ENCODE data around the gene SERPINI1. TPM values are rescaled to one million over a fixed set of nuclear protein-coding genes. Genes with fewer than 3 reads are reported as not detected.

Gene SERPINI1
- total and polyA plus RNA-seq, 5 donors: 3.0 to 6.4 (median 3.0) TPM

GRCh38 chr3:167844528-167844927 lies 109.0 kb downstream of the SERPINI1 start:
- no peaks in the 10 kb centered on the region for H3K4me1 ChIP-seq (ENCODE audit: control insufficient read depth, insufficient read depth, low read length)
- no peak overlapping the region for H3K4me3 ChIP-seq (ENCODE audit: low read length)
- ATAC-seq (no peak), DNase-seq (no peak)
- intact Hi-C loops (cut with DNase I): no loop called here
- no peaks in the 10 kb centered on the region for H3K27me3 ChIP-seq (ENCODE audit: control insufficient read depth, insufficient read depth)
- no peaks in the 10 kb centered on the region for H3K9me3 ChIP-seq (ENCODE audit: control insufficient read depth, low read length)
- H3K27ac ChIP-seq (ENCODE audit: low read length): no peak overlapping the region

- WGBS: 54% methylated on average over 1 of the region's 1 CpG
- no peak for ATAC-seq
- intact Hi-C loops (cut with DNase I): no loop called here
Observed at GRCh38 chr3:167851171-167851570, 115.7 kb downstream of the SERPINI1 start.

GRCh38 chr3:167851749-167852148 lies 116.2 kb downstream of the SERPINI1 start:
- no peak for ATAC-seq
- no peak for DNase-seq
- 95% methylated on average over 3 of the region's 3 CpGs for WGBS
- Histone ChIP-seq H3K9me3 (ENCODE audit: control insufficient read depth, low read length) (no peaks in the 10 kb centered on the region), H3K4me3 (ENCODE audit: low read length) (no peak overlapping the region), H3K27me3 (ENCODE audit: control insufficient read depth, insufficient read depth) (no peaks in the 10 kb centered on the region), H3K4me1 (ENCODE audit: control insufficient read depth, insufficient read depth, low read length) (no peaks in the 10 kb centered on the region), H3K27ac (ENCODE audit: low read length) (no peak overlapping the region)
- intact Hi-C loops (cut with DNase I): no loop called here

More at GRCh38 chr3:167851171-167851570, 115.7 kb downstream of the SERPINI1 start:
- Histone ChIP-seq H3K4me3 (ENCODE audit: low read length) (no peak overlapping the region), H3K9me3 (ENCODE audit: control insufficient read depth, low read length) (no peaks in the 10 kb centered on the region), H3K27me3 (ENCODE audit: control insufficient read depth, insufficient read depth) (no peaks in the 10 kb centered on the region), H3K4me1 (ENCODE audit: control insufficient read depth, insufficient read depth, low read length) (no peaks in the 10 kb centered on the region), H3K27ac (ENCODE audit: low read length) (no peak overlapping the region)
- no peak for DNase-seq

GRCh38 chr3:167852216-167852615 lies 116.7 kb downstream of the SERPINI1 start:
- H3K4me1 ChIP-seq (ENCODE audit: control insufficient read depth, insufficient read depth, low read length): no peaks in the 10 kb centered on the region
- no peak for ATAC-seq
- no peak overlapping the region for H3K27ac ChIP-seq (ENCODE audit: low read length)
- no peak for DNase-seq
- 59% methylated on average over 2 of the region's 2 CpGs for WGBS
- no peak overlapping the region for H3K4me3 ChIP-seq (ENCODE audit: low read length)
- H3K27me3 ChIP-seq (ENCODE audit: control insufficient read depth, insufficient read depth): no peaks in the 10 kb centered on the region
- intact Hi-C loops (cut with DNase I): no loop called here
- no peaks in the 10 kb centered on the region for H3K9me3 ChIP-seq (ENCODE audit: control insufficient read depth, low read length)

- no peak for ATAC-seq
Observed at GRCh38 chr3:167854063-167854462, 118.5 kb downstream of the SERPINI1 start.

GRCh38 chr3:167854846-167855245 lies 119.3 kb downstream of the SERPINI1 start:
- Histone ChIP-seq H3K27ac (ENCODE audit: low read length) (no peak overlapping the region), H3K27me3 (ENCODE audit: control insufficient read depth, insufficient read depth) (no peaks in the 10 kb centered on the region), H3K4me1 (ENCODE audit: control insufficient read depth, insufficient read depth, low read length) (no peaks in the 10 kb centered on the region), H3K4me3 (ENCODE audit: low read length) (no peak overlapping the region), H3K9me3 (ENCODE audit: control insufficient read depth, low read length) (no peaks in the 10 kb centered on the region)
- DNase-seq (no peak), ATAC-seq (no peak)
- intact Hi-C loops (cut with DNase I): no loop called here

More at GRCh38 chr3:167854063-167854462, 118.5 kb downstream of the SERPINI1 start:
- intact Hi-C loops (cut with DNase I): no loop called here
- Histone ChIP-seq H3K27me3 (ENCODE audit: control insufficient read depth, insufficient read depth) (no peaks in the 10 kb centered on the region), H3K27ac (ENCODE audit: low read length) (no peak overlapping the region), H3K4me3 (ENCODE audit: low read length) (no peak overlapping the region), H3K9me3 (ENCODE audit: control insufficient read depth, low read length) (no peaks in the 10 kb centered on the region), H3K4me1 (ENCODE audit: control insufficient read depth, insufficient read depth, low read length) (no peaks in the 10 kb centered on the region)
- 50% methylated on average over 1 of the region's 1 CpG for WGBS
- DNase-seq: no peak

- intact Hi-C loops (cut with DNase I): no loop called here
- 50% methylated on average over 1 of the region's 1 CpG for WGBS
- ATAC-seq (no peak), DNase-seq (no peak)
- Histone ChIP-seq H3K27me3 (ENCODE audit: control insufficient read depth, insufficient read depth) (no peaks in the 10 kb centered on the region), H3K4me3 (ENCODE audit: low read length) (no peak overlapping the region), H3K9me3 (ENCODE audit: control insufficient read depth, low read length) (no peaks in the 10 kb centered on the region), H3K27ac (ENCODE audit: low read length) (no peak overlapping the region), H3K4me1 (ENCODE audit: control insufficient read depth, insufficient read depth, low read length) (no peaks in the 10 kb centered on the region)
Observed at GRCh38 chr3:167855306-167855705, 119.8 kb downstream of the SERPINI1 start.

- Histone ChIP-seq H3K27ac (ENCODE audit: low read length) (no peak overlapping the region), H3K9me3 (ENCODE audit: control insufficient read depth, low read length) (no peaks in the 10 kb centered on the region), H3K27me3 (ENCODE audit: control insufficient read depth, insufficient read depth) (no peaks in the 10 kb centered on the region), H3K4me3 (ENCODE audit: low read length) (no peak overlapping the region), H3K4me1 (ENCODE audit: control insufficient read depth, insufficient read depth, low read length) (peaks cover 1% of the 10 kb centered on the region)
- intact Hi-C loops (cut with DNase I): no loop called here
- 94% methylated on average over 2 of the region's 2 CpGs for WGBS
- ATAC-seq (no peak), DNase-seq (no peak)
Observed at GRCh38 chr3:167858865-167859264, 123.3 kb downstream of the SERPINI1 start.

- Histone ChIP-seq H3K4me1 (ENCODE audit: control insufficient read depth, insufficient read depth, low read length) (peaks cover 7% of the 10 kb centered on the region), H3K27ac (ENCODE audit: low read length) (no peak overlapping the region), H3K9me3 (ENCODE audit: control insufficient read depth, low read length) (no peaks in the 10 kb centered on the region), H3K27me3 (ENCODE audit: control insufficient read depth, insufficient read depth) (no peaks in the 10 kb centered on the region), H3K4me3 (ENCODE audit: low read length) (no peak overlapping the region)
- ATAC-seq (no peak), DNase-seq (no peak)
- intact Hi-C loops (cut with DNase I): no loop called here
- WGBS: 96% methylated on average over 1 of the region's 1 CpG
Observed at GRCh38 chr3:167859610-167860009, 124.1 kb downstream of the SERPINI1 start.

GRCh38 chr3:167861649-167862048 lies 126.1 kb downstream of the SERPINI1 start:
- DNase-seq (no peak), ATAC-seq (no peak)
- no peak overlapping the region for H3K27ac ChIP-seq (ENCODE audit: low read length)
- intact Hi-C loops (cut with DNase I): no loop called here
- H3K4me3 ChIP-seq (ENCODE audit: low read length): no peak overlapping the region
- 56% methylated on average over 3 of the region's 3 CpGs for WGBS
- H3K27me3 ChIP-seq (ENCODE audit: control insufficient read depth, insufficient read depth): no peaks in the 10 kb centered on the region
- H3K9me3 ChIP-seq (ENCODE audit: control insufficient read depth, low read length): no peaks in the 10 kb centered on the region
- peaks cover 7% of the 10 kb centered on the region for H3K4me1 ChIP-seq (ENCODE audit: control insufficient read depth, insufficient read depth, low read length)

GRCh38 chr3:167862104-167862730 lies 126.7 kb downstream of the SERPINI1 start:
- ATAC-seq (no peak), DNase-seq (no peak)
- H3K9me3 ChIP-seq (ENCODE audit: control insufficient read depth, low read length): no peaks in the 10 kb centered on the region
- WGBS: 52% methylated on average over 6 of the region's 6 CpGs
- H3K4me1 ChIP-seq (ENCODE audit: control insufficient read depth, insufficient read depth, low read length): peaks cover 7% of the 10 kb centered on the region
- H3K27ac ChIP-seq (ENCODE audit: low read length): peak overlapping the region; percentile 13
- no peak overlapping the region for H3K4me3 ChIP-seq (ENCODE audit: low read length)
- no peaks in the 10 kb centered on the region for H3K27me3 ChIP-seq (ENCODE audit: control insufficient read depth, insufficient read depth)
- intact Hi-C loops (cut with DNase I): no loop called here
